GM12872 (cell line): Measurements from ENCODE around the gene SEMA4D.

Experiments
- TF ChIP-seq, protein P1 (sequence below): IDR thresholded peaks from 3 replicates; pipeline ENCODE4 v1.5.1; 2011; ENCODE audit warnings: low read depth, mild to moderate bottlenecking, low read length, moderate library complexity; ENCODE audit not compliant: insufficient read depth

The SEMA4D gene

DNA sequence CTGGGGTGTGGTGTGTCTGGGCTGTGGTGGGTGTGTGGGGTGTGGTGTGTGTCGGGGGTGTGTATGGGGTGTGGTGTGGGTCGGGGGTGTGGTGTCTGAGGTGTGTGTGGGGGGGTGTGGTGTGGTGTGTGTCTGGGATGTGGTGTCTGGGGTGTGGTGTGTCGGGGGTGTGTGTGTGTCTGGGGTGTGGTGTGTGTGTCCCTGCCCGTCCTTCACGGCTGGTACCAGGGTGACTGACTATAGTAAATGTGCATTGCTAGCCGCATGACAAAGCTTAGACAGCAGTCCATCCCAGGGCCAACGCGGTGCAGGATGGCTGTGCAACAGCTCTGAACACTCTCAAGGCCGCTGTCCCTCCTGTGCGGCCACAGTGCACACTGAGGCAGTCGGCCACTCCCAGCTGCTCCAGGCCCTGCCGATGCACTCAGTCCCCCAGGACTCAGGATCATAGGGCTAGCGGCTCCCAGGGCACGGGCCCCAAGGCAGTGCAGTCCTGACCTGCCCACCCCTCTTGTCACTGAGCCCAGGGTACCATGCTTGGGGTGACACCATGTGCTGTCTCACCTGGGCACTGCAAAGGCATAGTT is 125.6 kb downstream of the SEMA4D start:
- TF ChIP-seq, protein P1, sequence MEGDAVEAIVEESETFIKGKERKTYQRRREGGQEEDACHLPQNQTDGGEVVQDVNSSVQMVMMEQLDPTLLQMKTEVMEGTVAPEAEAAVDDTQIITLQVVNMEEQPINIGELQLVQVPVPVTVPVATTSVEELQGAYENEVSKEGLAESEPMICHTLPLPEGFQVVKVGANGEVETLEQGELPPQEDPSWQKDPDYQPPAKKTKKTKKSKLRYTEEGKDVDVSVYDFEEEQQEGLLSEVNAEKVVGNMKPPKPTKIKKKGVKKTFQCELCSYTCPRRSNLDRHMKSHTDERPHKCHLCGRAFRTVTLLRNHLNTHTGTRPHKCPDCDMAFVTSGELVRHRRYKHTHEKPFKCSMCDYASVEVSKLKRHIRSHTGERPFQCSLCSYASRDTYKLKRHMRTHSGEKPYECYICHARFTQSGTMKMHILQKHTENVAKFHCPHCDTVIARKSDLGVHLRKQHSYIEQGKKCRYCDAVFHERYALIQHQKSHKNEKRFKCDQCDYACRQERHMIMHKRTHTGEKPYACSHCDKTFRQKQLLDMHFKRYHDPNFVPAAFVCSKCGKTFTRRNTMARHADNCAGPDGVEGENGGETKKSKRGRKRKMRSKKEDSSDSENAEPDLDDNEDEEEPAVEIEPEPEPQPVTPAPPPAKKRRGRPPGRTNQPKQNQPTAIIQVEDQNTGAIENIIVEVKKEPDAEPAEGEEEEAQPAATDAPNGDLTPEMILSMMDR, result no peak

DNA sequence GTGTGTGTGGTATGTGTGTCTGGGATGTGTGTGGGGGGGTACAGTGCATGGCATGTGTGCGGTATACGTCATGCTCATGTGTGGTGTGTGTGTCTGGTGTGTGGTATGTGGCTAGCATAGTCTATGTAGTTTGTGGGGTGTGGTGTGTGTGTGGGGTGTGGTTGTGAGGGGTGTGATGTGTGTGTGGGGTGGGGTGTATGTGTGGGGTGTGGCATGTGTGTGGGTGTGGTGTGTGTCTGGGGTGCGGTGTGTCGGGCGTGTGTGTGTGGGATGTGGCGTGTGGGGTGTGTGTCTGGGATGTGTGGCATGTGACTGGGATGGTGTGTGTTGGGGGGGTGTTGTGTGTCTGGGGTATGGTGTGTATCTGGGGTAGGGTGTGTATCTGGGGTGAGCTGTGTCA is 127.3 kb downstream of the SEMA4D start:
- TF ChIP-seq, protein P1, result no peak

GRCh38 chr9:89368978-89369377 is 128.9 kb downstream of the SEMA4D start:
- TF ChIP-seq, protein P1, result no peak

DNA sequence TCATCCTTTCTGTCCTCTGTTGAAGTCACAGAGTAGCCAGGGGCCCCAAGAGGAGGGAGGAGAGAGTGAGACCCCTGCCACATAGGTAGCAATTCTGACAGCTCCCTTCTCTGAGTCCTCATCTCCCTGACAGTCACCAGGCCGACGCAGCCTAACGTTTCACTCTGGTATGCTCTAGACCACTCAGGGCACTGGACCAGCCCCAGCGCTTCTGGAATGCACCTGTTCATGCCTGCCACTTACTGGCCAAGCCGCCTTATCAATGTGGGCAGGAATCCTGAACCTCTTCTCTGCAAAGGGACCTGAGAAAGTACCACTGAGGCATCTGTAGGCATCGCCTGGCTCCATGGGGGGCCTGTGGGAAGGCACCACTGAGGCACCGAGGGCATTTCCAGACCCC is 129.4 kb downstream of the SEMA4D start:
- TF ChIP-seq, protein P1, result no peak

- TF ChIP-seq, protein P1, result no peak
Observed at GRCh38 chr9:89367726-89368437, 130.0 kb downstream of the SEMA4D start.

GRCh38 chr9:89367281-89367680 is 130.6 kb downstream of the SEMA4D start:
- TF ChIP-seq, protein P1, result no peak

- TF ChIP-seq, protein P1, result no peak
Observed at GRCh38 chr9:89366711-89367110, 131.2 kb downstream of the SEMA4D start.
